Stimulated activated CD4-positive, alpha-beta T cell treated with anti-CD3 and anti-CD28 coated beads, TNF-alpha, amount 100 ng/mL, for 4 hours (primary cell): ENCODE measurements around the gene ORM1.

Experiments
- DNase-seq, 3 experiments: peaks; one replicate each; pipeline ENCODE4 v3.0.0-alpha.2; 2020; ENCODE audit warnings: low read depth in 3 of 3

The ORM1 gene

GRCh38 chr9:114287001-114287762 lies 35.7 kb upstream of the ORM1 start:
- no peak for DNase-seq

- DNase-seq, result no peak
Observed at GRCh38 chr9:114287763-114288192, 35.1 kb upstream of the ORM1 start.

GRCh38 chr9:114288193-114289091 lies 34.5 kb upstream of the ORM1 start:
- DNase-seq, result no peak

- DNase-seq, result no peak
Observed at GRCh38 chr9:114289106-114289505, 33.8 kb upstream of the ORM1 start.

- DNase-seq, result no peak
Observed at GRCh38 chr9:114289571-114290481, 33.1 kb upstream of the ORM1 start.

GRCh38 chr9:114290561-114290986 lies 32.3 kb upstream of the ORM1 start:
- no peak for DNase-seq

- DNase-seq, result peak; percentile 43 to 53 (median 47)
Observed at GRCh38 chr9:114291064-114291474, 31.8 kb upstream of the ORM1 start.

- DNase-seq, result no peak
Observed at GRCh38 chr9:114291886-114292590, 30.9 kb upstream of the ORM1 start.

GRCh38 chr9:114294664-114295063 lies 28.2 kb upstream of the ORM1 start:
- no peak for DNase-seq

GRCh38 chr9:114296338-114296737 lies 26.6 kb upstream of the ORM1 start:
- DNase-seq, result no peak

GRCh38 chr9:114299286-114300152 lies 23.4 kb upstream of the ORM1 start:
- no peak for DNase-seq

- no peak for DNase-seq
Observed at GRCh38 chr9:114300153-114300845, 22.6 kb upstream of the ORM1 start.

GRCh38 chr9:114300846-114301797 lies 21.8 kb upstream of the ORM1 start:
- DNase-seq, result no peak

GRCh38 chr9:114301798-114302565 lies 20.9 kb upstream of the ORM1 start:
- DNase-seq, result no peak

GRCh38 chr9:114302727-114303126 lies 20.2 kb upstream of the ORM1 start:
- no peak for DNase-seq

GRCh38 chr9:114303571-114303970 lies 19.3 kb upstream of the ORM1 start:
- DNase-seq, result no peak

- DNase-seq, result no peak
Observed at GRCh38 chr9:114303977-114304376, 18.9 kb upstream of the ORM1 start.
